ENCODE measurements around the gene SLC30A3.

SLC30A3 gene

DNA sequence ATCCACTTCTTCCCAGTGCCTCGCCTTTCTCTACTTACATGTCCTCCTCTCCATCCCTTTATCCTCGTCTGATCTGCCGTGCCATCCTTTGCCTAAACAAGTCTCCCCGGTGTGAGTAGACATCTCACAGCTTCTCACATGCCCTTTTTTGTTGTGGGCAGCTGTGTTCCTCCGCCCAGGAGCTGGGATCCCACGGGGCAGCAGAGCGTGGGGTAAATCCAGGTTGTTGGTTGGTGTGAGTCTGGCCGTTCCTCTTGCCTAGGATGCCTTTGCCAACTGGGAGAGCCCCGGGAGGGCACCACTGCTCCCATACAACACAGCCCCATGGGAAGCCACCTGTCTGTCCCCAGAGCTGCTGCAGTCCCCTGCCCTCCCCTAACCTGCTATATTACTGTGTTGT is 22.4 kb downstream of the SLC30A3 start:
- Histone ChIP-seq H3K23ac (ENCODE audit: low read length) (no peak overlapping the region), H3K18ac (ENCODE audit: low read length) (no peak overlapping the region), H2BK120ac (ENCODE audit: low read depth, low read length) (no peak overlapping the region), H3K27ac (ENCODE audit: low read depth, low read length) (no peak overlapping the region), H3K4me3 (ENCODE audit: low read length) (no peak overlapping the region), H4K8ac (ENCODE audit: low read depth, low read length) (no peak overlapping the region), H2AK5ac (ENCODE audit: low read length) (no peak overlapping the region), H4K5ac (ENCODE audit: low read length) (no peak overlapping the region), H3K4ac (ENCODE audit: low read depth, low read length) (no peak overlapping the region), H3K56ac (ENCODE audit: low read length) (no peak overlapping the region), H2BK15ac (replicated peaks; ENCODE audit: low read depth) (no peak overlapping the region), H3K27me3 (ENCODE audit: insufficient read depth, low read length, poor library complexity) (no peaks in the 10 kb centered on the region), H3K4me1 (ENCODE audit: control insufficient read depth, low read depth, low read length) (no peaks in the 10 kb centered on the region), H2BK5ac (ENCODE audit: low read length) (no peak overlapping the region), H3K79me1 (ENCODE audit: low read length) (no peaks in the 10 kb centered on the region), H3K36me3 (ENCODE audit: control insufficient read depth, insufficient read depth, low read length) (peaks cover 50% of the 10 kb centered on the region), H3K9ac (ENCODE audit: low read length) (no peak overlapping the region), H3K4me2 (ENCODE audit: low read length) (no peak overlapping the region), H3K79me2 (ENCODE audit: control insufficient read depth, insufficient read depth, low read length) (no peaks in the 10 kb centered on the region)
- DNase-seq = no peak
- no CpG with 5 or more reads among the region's 9 CpGs for WGBS (ENCODE audit: extremely low coverage, insufficient coverage, low lambda C conversion rate)

DNA sequence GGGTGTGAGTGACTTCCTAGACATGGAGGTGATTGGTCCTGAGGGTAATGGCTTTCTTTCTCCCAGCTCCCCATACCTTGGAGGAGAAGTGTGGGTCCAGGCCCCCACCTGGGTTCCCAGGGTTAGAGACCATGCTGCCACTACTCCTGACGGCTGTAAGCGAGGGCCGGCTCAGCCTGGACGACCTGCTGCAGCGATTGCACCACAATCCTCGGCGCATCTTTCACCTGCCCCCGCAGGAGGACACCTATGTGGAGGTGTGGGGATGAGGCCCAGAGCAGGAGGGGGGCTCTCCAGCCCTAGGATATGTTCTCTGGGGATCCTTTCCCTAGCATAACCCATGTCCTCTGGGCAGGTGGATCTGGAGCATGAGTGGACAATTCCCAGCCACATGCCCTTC is 23.9 kb downstream of the SLC30A3 start:
- Histone ChIP-seq H3K4me2 (ENCODE audit: low read length) (no peak overlapping the region), H3K79me1 (ENCODE audit: low read length) (no peaks in the 10 kb centered on the region), H3K9ac (ENCODE audit: low read length) (no peak overlapping the region), H3K18ac (ENCODE audit: low read length) (no peak overlapping the region), H2BK5ac (ENCODE audit: low read length) (no peak overlapping the region), H2BK15ac (replicated peaks; ENCODE audit: low read depth) (no peak overlapping the region), H3K4me1 (ENCODE audit: control insufficient read depth, low read depth, low read length) (no peaks in the 10 kb centered on the region), H3K27ac (ENCODE audit: low read depth, low read length) (no peak overlapping the region), H3K36me3 (ENCODE audit: control insufficient read depth, insufficient read depth, low read length) (peaks cover 56% of the 10 kb centered on the region), H3K4me3 (ENCODE audit: low read length) (no peak overlapping the region), H4K8ac (ENCODE audit: low read depth, low read length) (no peak overlapping the region), H3K56ac (ENCODE audit: low read length) (no peak overlapping the region), H4K5ac (ENCODE audit: low read length) (no peak overlapping the region), H2AK5ac (ENCODE audit: low read length) (no peak overlapping the region), H3K27me3 (ENCODE audit: insufficient read depth, low read length, poor library complexity) (no peaks in the 10 kb centered on the region), H3K4ac (ENCODE audit: low read depth, low read length) (no peak overlapping the region), H3K23ac (ENCODE audit: low read length) (no peak overlapping the region), H2BK120ac (ENCODE audit: low read depth, low read length) (no peak overlapping the region), H3K79me2 (ENCODE audit: control insufficient read depth, insufficient read depth, low read length) (no peaks in the 10 kb centered on the region)
- WGBS (ENCODE audit: extremely low coverage, insufficient coverage, low lambda C conversion rate) = no CpG with 5 or more reads among the region's 8 CpGs
- no peak for DNase-seq

DNA sequence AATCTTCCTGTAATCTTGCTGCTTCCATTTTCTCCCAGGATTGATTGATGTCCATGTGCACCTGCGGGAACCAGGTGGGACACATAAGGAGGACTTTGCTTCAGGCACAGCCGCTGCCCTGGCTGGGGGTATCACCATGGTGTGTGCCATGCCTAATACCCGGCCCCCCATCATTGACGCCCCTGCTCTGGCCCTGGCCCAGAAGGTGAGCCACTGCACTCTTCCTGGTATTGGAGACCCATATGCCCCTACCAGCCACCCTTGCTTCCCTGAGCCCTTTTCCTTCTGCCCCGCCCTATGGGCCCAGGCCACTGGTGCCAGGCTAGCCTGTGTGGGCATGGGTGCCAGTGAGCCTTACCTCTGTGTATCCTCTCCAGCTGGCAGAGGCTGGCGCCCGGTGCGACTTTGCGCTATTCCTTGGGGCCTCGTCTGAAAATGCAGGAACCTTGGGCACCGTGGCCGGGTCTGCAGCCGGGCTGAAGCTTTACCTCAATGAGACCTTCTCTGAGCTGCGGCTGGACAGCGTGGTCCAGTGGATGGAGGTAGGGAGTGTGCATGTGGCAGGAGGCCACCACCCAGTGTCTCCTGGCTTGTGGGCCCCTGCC is 25.4 kb downstream of the SLC30A3 start:
- H3K4ac ChIP-seq (ENCODE audit: low read depth, low read length) = no peak overlapping the region
- no peak overlapping the region for H4K5ac ChIP-seq (ENCODE audit: low read length)
- H3K4me3 ChIP-seq (ENCODE audit: low read length) = no peak overlapping the region
- H3K36me3 ChIP-seq (ENCODE audit: control insufficient read depth, insufficient read depth, low read length) = peaks cover 57% of the 10 kb centered on the region
- H3K9ac ChIP-seq (ENCODE audit: low read length) = no peak overlapping the region
- H2BK120ac ChIP-seq (ENCODE audit: low read depth, low read length) = no peak overlapping the region
- H4K8ac ChIP-seq (ENCODE audit: low read depth, low read length) = no peak overlapping the region
- no peaks in the 10 kb centered on the region for H3K79me2 ChIP-seq (ENCODE audit: control insufficient read depth, insufficient read depth, low read length)
- no peak overlapping the region for H3K4me2 ChIP-seq (ENCODE audit: low read length)
- H2BK15ac ChIP-seq (replicated peaks; ENCODE audit: low read depth) = no peak overlapping the region
- no peak overlapping the region for H3K27ac ChIP-seq (ENCODE audit: low read depth, low read length)
- no peak overlapping the region for H2AK5ac ChIP-seq (ENCODE audit: low read length)
- DNase-seq = no peak
- no peaks in the 10 kb centered on the region for H3K4me1 ChIP-seq (ENCODE audit: control insufficient read depth, low read depth, low read length)
- no peaks in the 10 kb centered on the region for H3K79me1 ChIP-seq (ENCODE audit: low read length)
- H3K18ac ChIP-seq (ENCODE audit: low read length) = no peak overlapping the region
- no peak overlapping the region for H2BK5ac ChIP-seq (ENCODE audit: low read length)
- WGBS (ENCODE audit: extremely low coverage, insufficient coverage, low lambda C conversion rate) = no CpG with 5 or more reads among the region's 15 CpGs
- H3K56ac ChIP-seq (ENCODE audit: low read length) = no peak overlapping the region
- H3K27me3 ChIP-seq (ENCODE audit: insufficient read depth, low read length, poor library complexity) = no peaks in the 10 kb centered on the region
- H3K23ac ChIP-seq (ENCODE audit: low read length) = no peak overlapping the region

DNA sequence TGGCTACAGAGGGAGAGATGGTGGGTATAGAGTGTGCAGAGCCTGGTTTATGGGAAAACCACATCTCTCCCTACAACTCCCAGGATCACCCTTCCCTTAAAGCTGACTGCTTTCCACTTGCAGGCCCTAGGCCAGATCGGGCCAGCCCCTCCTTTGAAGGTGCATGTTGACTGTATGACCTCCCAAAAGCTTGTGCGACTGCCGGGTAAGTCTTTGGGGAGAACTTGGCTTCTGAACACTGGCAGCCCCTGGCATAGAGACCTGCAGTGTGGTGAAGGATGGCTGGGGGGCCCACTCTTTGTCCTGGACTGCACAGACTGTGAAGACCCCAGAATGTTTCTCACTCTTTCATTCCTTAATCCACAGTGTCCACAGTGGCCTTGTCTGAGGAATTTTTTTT is 26.2 kb downstream of the SLC30A3 start:
- Histone ChIP-seq H3K9ac (ENCODE audit: low read length) (no peak overlapping the region), H2BK120ac (ENCODE audit: low read depth, low read length) (no peak overlapping the region), H2BK5ac (ENCODE audit: low read length) (no peak overlapping the region), H4K8ac (ENCODE audit: low read depth, low read length) (no peak overlapping the region), H3K4me1 (ENCODE audit: control insufficient read depth, low read depth, low read length) (no peaks in the 10 kb centered on the region), H3K56ac (ENCODE audit: low read length) (no peak overlapping the region), H3K36me3 (ENCODE audit: control insufficient read depth, insufficient read depth, low read length) (peaks cover 62% of the 10 kb centered on the region), H3K4ac (ENCODE audit: low read depth, low read length) (no peak overlapping the region), H4K5ac (ENCODE audit: low read length) (no peak overlapping the region), H2BK15ac (replicated peaks; ENCODE audit: low read depth) (no peak overlapping the region), H3K23ac (ENCODE audit: low read length) (no peak overlapping the region), H3K79me1 (ENCODE audit: low read length) (no peaks in the 10 kb centered on the region), H3K27me3 (ENCODE audit: insufficient read depth, low read length, poor library complexity) (no peaks in the 10 kb centered on the region), H3K27ac (ENCODE audit: low read depth, low read length) (no peak overlapping the region), H3K18ac (ENCODE audit: low read length) (no peak overlapping the region), H3K79me2 (ENCODE audit: control insufficient read depth, insufficient read depth, low read length) (no peaks in the 10 kb centered on the region), H2AK5ac (ENCODE audit: low read length) (no peak overlapping the region), H3K4me2 (ENCODE audit: low read length) (no peak overlapping the region), H3K4me3 (ENCODE audit: low read length) (no peak overlapping the region)
- WGBS (ENCODE audit: extremely low coverage, insufficient coverage, low lambda C conversion rate) = no CpG with 5 or more reads among the region's 3 CpGs
- no peak for DNase-seq

DNA sequence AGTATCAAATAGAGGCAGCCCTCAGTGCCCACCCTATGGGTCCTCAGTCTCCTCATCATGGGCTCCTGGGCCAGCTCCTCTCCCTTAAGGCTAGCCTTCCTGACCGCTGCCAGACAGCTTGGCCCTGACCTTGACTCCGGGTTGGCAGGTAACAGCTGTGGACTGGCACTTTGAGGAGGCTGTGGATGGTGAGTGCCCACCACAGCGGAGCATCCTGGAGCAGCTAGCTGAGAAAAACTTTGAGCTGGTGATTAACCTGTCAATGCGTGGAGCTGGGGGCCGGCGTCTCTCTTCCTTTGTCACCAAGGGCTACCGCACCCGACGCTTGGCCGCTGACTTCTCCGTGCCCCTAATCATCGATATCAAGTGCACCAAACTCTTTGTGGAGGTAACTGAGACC is 26.7 kb downstream of the SLC30A3 start:
- Histone ChIP-seq H3K56ac (ENCODE audit: low read length) (no peak overlapping the region), H3K27ac (ENCODE audit: low read depth, low read length) (no peak overlapping the region), H3K36me3 (ENCODE audit: control insufficient read depth, insufficient read depth, low read length) (peaks cover 64% of the 10 kb centered on the region), H3K79me1 (ENCODE audit: low read length) (no peaks in the 10 kb centered on the region), H3K79me2 (ENCODE audit: control insufficient read depth, insufficient read depth, low read length) (no peaks in the 10 kb centered on the region), H4K5ac (ENCODE audit: low read length) (no peak overlapping the region), H3K23ac (ENCODE audit: low read length) (no peak overlapping the region), H2BK5ac (ENCODE audit: low read length) (no peak overlapping the region), H4K8ac (ENCODE audit: low read depth, low read length) (no peak overlapping the region), H3K9ac (ENCODE audit: low read length) (no peak overlapping the region), H3K4ac (ENCODE audit: low read depth, low read length) (no peak overlapping the region), H2BK15ac (replicated peaks; ENCODE audit: low read depth) (no peak overlapping the region), H2AK5ac (ENCODE audit: low read length) (no peak overlapping the region), H3K4me3 (ENCODE audit: low read length) (no peak overlapping the region), H3K27me3 (ENCODE audit: insufficient read depth, low read length, poor library complexity) (no peaks in the 10 kb centered on the region), H3K4me1 (ENCODE audit: control insufficient read depth, low read depth, low read length) (no peaks in the 10 kb centered on the region), H2BK120ac (ENCODE audit: low read depth, low read length) (no peak overlapping the region), H3K18ac (ENCODE audit: low read length) (no peak overlapping the region), H3K4me2 (ENCODE audit: low read length) (no peak overlapping the region)
- no peak for DNase-seq
- no CpG with 5 or more reads among the region's 12 CpGs for WGBS (ENCODE audit: extremely low coverage, insufficient coverage, low lambda C conversion rate)

DNA sequence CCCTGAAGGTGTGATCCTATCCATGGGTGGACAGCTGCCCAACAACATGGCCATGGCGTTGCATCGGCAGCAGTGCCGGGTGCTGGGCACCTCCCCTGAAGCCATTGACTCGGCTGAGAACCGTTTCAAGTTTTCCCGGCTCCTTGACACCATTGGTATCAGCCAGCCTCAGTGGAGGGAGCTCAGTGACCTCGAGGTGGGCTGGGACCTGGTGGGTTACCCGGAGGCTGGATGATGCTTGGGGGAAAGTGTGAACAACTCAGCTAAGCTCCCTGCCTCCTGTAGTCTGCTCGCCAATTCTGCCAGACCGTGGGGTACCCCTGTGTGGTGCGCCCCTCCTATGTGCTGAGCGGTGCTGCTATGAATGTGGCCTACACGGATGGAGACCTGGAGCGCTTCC is 29.5 kb downstream of the SLC30A3 start:
- Histone ChIP-seq H3K56ac (ENCODE audit: low read length) (no peak overlapping the region), H3K79me1 (ENCODE audit: low read length) (no peaks in the 10 kb centered on the region), H3K4me1 (ENCODE audit: control insufficient read depth, low read depth, low read length) (no peaks in the 10 kb centered on the region), H3K27ac (ENCODE audit: low read depth, low read length) (no peak overlapping the region), H2AK5ac (ENCODE audit: low read length) (no peak overlapping the region), H3K4me2 (ENCODE audit: low read length) (no peak overlapping the region), H3K23ac (ENCODE audit: low read length) (no peak overlapping the region), H4K5ac (ENCODE audit: low read length) (no peak overlapping the region), H2BK120ac (ENCODE audit: low read depth, low read length) (no peak overlapping the region), H2BK15ac (replicated peaks; ENCODE audit: low read depth) (no peak overlapping the region), H3K9ac (ENCODE audit: low read length) (no peak overlapping the region), H4K8ac (ENCODE audit: low read depth, low read length) (no peak overlapping the region), H3K27me3 (ENCODE audit: insufficient read depth, low read length, poor library complexity) (no peaks in the 10 kb centered on the region), H3K4me3 (ENCODE audit: low read length) (no peak overlapping the region), H2BK5ac (ENCODE audit: low read length) (no peak overlapping the region), H3K36me3 (ENCODE audit: control insufficient read depth, insufficient read depth, low read length) (peaks cover 51% of the 10 kb centered on the region), H3K18ac (ENCODE audit: low read length) (no peak overlapping the region), H3K79me2 (ENCODE audit: control insufficient read depth, insufficient read depth, low read length) (no peaks in the 10 kb centered on the region), H3K4ac (ENCODE audit: low read depth, low read length) (no peak overlapping the region)
- no peak for DNase-seq
- no CpG with 5 or more reads among the region's 14 CpGs for WGBS (ENCODE audit: extremely low coverage, insufficient coverage, low lambda C conversion rate)

Data from mesendoderm (in vitro differentiated cells).